ENCODE measurements around the gene TMEM139.

- no peak for TF ChIP-seq EZH2 (IDR thresholded peaks at IDR 0.05; ENCODE audit: borderline replicate concordance, low read depth, low read length, poor library complexity, severe bottlenecking)
- TF ChIP-seq, protein P1, sequence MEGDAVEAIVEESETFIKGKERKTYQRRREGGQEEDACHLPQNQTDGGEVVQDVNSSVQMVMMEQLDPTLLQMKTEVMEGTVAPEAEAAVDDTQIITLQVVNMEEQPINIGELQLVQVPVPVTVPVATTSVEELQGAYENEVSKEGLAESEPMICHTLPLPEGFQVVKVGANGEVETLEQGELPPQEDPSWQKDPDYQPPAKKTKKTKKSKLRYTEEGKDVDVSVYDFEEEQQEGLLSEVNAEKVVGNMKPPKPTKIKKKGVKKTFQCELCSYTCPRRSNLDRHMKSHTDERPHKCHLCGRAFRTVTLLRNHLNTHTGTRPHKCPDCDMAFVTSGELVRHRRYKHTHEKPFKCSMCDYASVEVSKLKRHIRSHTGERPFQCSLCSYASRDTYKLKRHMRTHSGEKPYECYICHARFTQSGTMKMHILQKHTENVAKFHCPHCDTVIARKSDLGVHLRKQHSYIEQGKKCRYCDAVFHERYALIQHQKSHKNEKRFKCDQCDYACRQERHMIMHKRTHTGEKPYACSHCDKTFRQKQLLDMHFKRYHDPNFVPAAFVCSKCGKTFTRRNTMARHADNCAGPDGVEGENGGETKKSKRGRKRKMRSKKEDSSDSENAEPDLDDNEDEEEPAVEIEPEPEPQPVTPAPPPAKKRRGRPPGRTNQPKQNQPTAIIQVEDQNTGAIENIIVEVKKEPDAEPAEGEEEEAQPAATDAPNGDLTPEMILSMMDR (conservative IDR thresholded peaks at IDR 0.05; ENCODE audit: low read depth, low read length), result no peak
These were observed 33.9 kb downstream of the TMEM139 start for GRCh38 chr7:143318661-143319060.

All from A673 (cell line).